Measurements from ENCODE around the gene CYRIA. TPM values are rescaled to one million over a fixed set of nuclear protein-coding genes. Genes with fewer than 3 reads are reported as not detected.

Gene CYRIA
- polyA plus RNA-seq, 1 experiment = not detected

- H3K4me3 ChIP-seq (ENCODE audit: low read depth, low read length) = no peak overlapping the region
- POLR2A ChIA-PET = no interaction called here
- TF ChIP-seq, protein P1, sequence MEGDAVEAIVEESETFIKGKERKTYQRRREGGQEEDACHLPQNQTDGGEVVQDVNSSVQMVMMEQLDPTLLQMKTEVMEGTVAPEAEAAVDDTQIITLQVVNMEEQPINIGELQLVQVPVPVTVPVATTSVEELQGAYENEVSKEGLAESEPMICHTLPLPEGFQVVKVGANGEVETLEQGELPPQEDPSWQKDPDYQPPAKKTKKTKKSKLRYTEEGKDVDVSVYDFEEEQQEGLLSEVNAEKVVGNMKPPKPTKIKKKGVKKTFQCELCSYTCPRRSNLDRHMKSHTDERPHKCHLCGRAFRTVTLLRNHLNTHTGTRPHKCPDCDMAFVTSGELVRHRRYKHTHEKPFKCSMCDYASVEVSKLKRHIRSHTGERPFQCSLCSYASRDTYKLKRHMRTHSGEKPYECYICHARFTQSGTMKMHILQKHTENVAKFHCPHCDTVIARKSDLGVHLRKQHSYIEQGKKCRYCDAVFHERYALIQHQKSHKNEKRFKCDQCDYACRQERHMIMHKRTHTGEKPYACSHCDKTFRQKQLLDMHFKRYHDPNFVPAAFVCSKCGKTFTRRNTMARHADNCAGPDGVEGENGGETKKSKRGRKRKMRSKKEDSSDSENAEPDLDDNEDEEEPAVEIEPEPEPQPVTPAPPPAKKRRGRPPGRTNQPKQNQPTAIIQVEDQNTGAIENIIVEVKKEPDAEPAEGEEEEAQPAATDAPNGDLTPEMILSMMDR (IDR thresholded peaks at IDR 0.05; ENCODE audit: insufficient read depth, low read depth, low read length) = no peak
- CTCF ChIA-PET = interaction anchor here (0.6 kb wide), 1 partner anchor 464 kb away, joined by 4 read pairs; no protein-coding TSS in a partner anchor
- H3K27me3 ChIP-seq (ENCODE audit: control insufficient read depth, insufficient read depth, low read length) = no peaks in the 10 kb centered on the region
- no peak for DNase-seq (ENCODE audit: low read depth)
- H3K36me3 ChIP-seq (ENCODE audit: control insufficient read depth, insufficient read depth, low read length) = no peaks in the 10 kb centered on the region
These were observed 24.1 kb downstream of the CYRIA start for GRCh38 chr2:16641509-16641908.

- Histone ChIP-seq H3K27me3 (ENCODE audit: control insufficient read depth, insufficient read depth, low read length) (no peaks in the 10 kb centered on the region), H3K36me3 (ENCODE audit: control insufficient read depth, insufficient read depth, low read length) (no peaks in the 10 kb centered on the region), H3K4me3 (ENCODE audit: low read depth, low read length) (no peak overlapping the region)
- CTCF ChIA-PET = interaction anchor here (1.6 kb wide), 1 partner anchor 32 kb away, joined by 3 read pairs; no protein-coding TSS in a partner anchor
- POLR2A ChIA-PET = no interaction called here
- TF ChIP-seq, protein P1 (IDR thresholded peaks at IDR 0.05; ENCODE audit: insufficient read depth, low read depth, low read length) = no peak
- DNase-seq (ENCODE audit: low read depth) = no peak
These were observed 24.8 kb downstream of the CYRIA start for GRCh38 chr2:16640867-16641266.

- CTCF ChIA-PET = interaction anchor here (1.6 kb wide), 1 partner anchor 31 kb away, joined by 3 read pairs; no protein-coding TSS in a partner anchor
- Histone ChIP-seq H3K36me3 (ENCODE audit: control insufficient read depth, insufficient read depth, low read length) (no peaks in the 10 kb centered on the region), H3K27me3 (ENCODE audit: control insufficient read depth, insufficient read depth, low read length) (no peaks in the 10 kb centered on the region), H3K4me3 (ENCODE audit: low read depth, low read length) (no peak overlapping the region)
- POLR2A ChIA-PET = no interaction called here
- TF ChIP-seq, protein P1 (IDR thresholded peaks at IDR 0.05; ENCODE audit: insufficient read depth, low read depth, low read length) = no peak
- no peak for DNase-seq (ENCODE audit: low read depth)
These were observed 25.5 kb downstream of the CYRIA start for GRCh38 chr2:16640001-16640700.

GRCh38 chr2:16639431-16639830 lies 26.2 kb downstream of the CYRIA start:
- CTCF ChIA-PET = interaction anchor here (1.6 kb wide), 1 partner anchor 30 kb away, joined by 3 read pairs; no protein-coding TSS in a partner anchor
- TF ChIP-seq, protein P1 (IDR thresholded peaks at IDR 0.05; ENCODE audit: insufficient read depth, low read depth, low read length) = no peak
- POLR2A ChIA-PET = no interaction called here
- no peak for DNase-seq (ENCODE audit: low read depth)
- Histone ChIP-seq H3K36me3 (ENCODE audit: control insufficient read depth, insufficient read depth, low read length) (no peaks in the 10 kb centered on the region), H3K27me3 (ENCODE audit: control insufficient read depth, insufficient read depth, low read length) (no peaks in the 10 kb centered on the region), H3K4me3 (ENCODE audit: low read depth, low read length) (no peak overlapping the region)

DNA sequence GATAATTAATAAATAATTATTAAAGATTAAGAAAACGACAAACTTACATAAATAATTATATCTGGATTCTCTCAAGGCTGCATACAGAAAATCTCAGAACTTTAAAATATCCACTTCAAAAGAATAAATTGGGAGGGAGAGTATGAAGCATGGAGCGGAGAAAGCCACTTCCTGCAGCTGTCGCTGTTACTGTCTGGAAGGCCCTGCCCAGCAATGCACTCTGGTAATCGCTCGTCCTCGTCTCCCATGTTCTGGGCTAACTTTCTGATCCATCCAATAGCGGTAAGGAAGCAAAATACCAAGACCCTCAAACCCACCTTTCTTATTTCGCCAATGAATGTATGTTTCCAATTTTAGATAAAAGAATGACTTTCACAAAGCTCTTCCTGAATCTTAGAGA lies 26.7 kb downstream of the CYRIA start:
- H3K4me3 ChIP-seq (ENCODE audit: low read depth, low read length) = no peak overlapping the region
- ChIA-PET POLR2A (no interaction called here), CTCF (no interaction called here)
- no peak for DNase-seq (ENCODE audit: low read depth)
- H3K36me3 ChIP-seq (ENCODE audit: control insufficient read depth, insufficient read depth, low read length) = no peaks in the 10 kb centered on the region
- no peaks in the 10 kb centered on the region for H3K27me3 ChIP-seq (ENCODE audit: control insufficient read depth, insufficient read depth, low read length)
- TF ChIP-seq, protein P1 (IDR thresholded peaks at IDR 0.05; ENCODE audit: insufficient read depth, low read depth, low read length) = no peak

Measured in BJ (cell line).